CD4-positive, alpha-beta T cell (primary cell): Measurements from ENCODE around the gene TH. TPM values are rescaled to one million over a fixed set of nuclear protein-coding genes. Genes with fewer than 3 reads are reported as not detected.
A peak's percentile ranks its signal among the peaks of the same experiment; 100 is the strongest.

Source experiments
- ATAC-seq: fragments of 200-7000 bp; cut with Tn5 transposase; one replicate; pipeline ENCODE4 v1.10.0; 2022; ENCODE audit warnings: mild to moderate bottlenecking; ENCODE audit not compliant: poor library complexity
- CTCF ChIA-PET: fragments of 350-600 bp; sonication (Branson Sonifier 250); formaldehyde crosslinking; loops from one replicate; lab custom pipeline; 2021; ENCODE audit warnings: antibody characterized with exemption, inconsistent platforms; lab: Charles Lee
- POLR2A ChIA-PET: fragments of 350-600 bp; sonication (Branson Sonifier 250); formaldehyde crosslinking; loops from one replicate; lab custom pipeline; 2021; ENCODE audit warnings: antibody characterized with exemption, inconsistent platforms; lab: Charles Lee
- DNase-seq, 14 experiments: peaks; one replicate each; pipeline ENCODE4 v3.0.0-alpha.2; 2013 to 2020; ENCODE audit warnings: mixed read lengths in 2 of 14
- H3K27ac ChIP-seq, 2 donors: one replicate each; pipeline versions ENCODE4 v1.5.1 to v1.7.0; 2013; ENCODE audit warnings: low read length in 2 of 2, low read depth in 1 of 2, mild to moderate bottlenecking in 1 of 2
- H3K27me3 ChIP-seq, 2 experiments: 1 replicate in 1 of 2; 2 replicates in 1 of 2; pipeline versions ENCODE4 v1.6.1 to v1.7.0; 2013; ENCODE audit warnings: low read length in 2 of 2, control low read depth in 1 of 2, mild to moderate bottlenecking in 1 of 2, moderate library complexity in 1 of 2; ENCODE audit not compliant: insufficient read depth in 2 of 2, control insufficient read depth in 1 of 2
- H3K36me3 ChIP-seq: one replicate; pipeline ENCODE4 v1.6.1; 2013; ENCODE audit warnings: low read length, control low read depth; ENCODE audit not compliant: insufficient read depth
- H3K4me1 ChIP-seq: one replicate; pipeline ENCODE4 v1.6.1; 2013; ENCODE audit warnings: low read length, control low read depth; ENCODE audit not compliant: insufficient read depth
- H3K4me3 ChIP-seq: one replicate; pipeline ENCODE4 v1.5.1; 2013; ENCODE audit warnings: mild to moderate bottlenecking, low read length, moderate library complexity
- H3K9me3 ChIP-seq, 2 experiments: 1 replicate in 1 of 2; 2 replicates in 1 of 2; pipeline versions ENCODE4 v1.6.1 to v1.7.0; 2013; ENCODE audit warnings: low read length in 2 of 2, mild to moderate bottlenecking in 2 of 2, control low read depth in 1 of 2, moderate library complexity in 1 of 2; ENCODE audit not compliant: control insufficient read depth in 1 of 2, insufficient read depth in 1 of 2
- H3K27ac Mint-ChIP-seq: one replicate; pipeline ENCODE4 v1.8.0; 2020; ENCODE audit warnings: mixed read lengths
- H3K27me3 Mint-ChIP-seq: one replicate; pipeline ENCODE4 v1.8.0; 2021; ENCODE audit warnings: mixed read lengths
- H3K36me3 Mint-ChIP-seq: one replicate; pipeline ENCODE4 v1.8.0; 2021; ENCODE audit warnings: low read depth, mixed read lengths
- H3K4me1 Mint-ChIP-seq: one replicate; pipeline ENCODE4 v1.8.0; 2021; ENCODE audit warnings: low read depth, mixed read lengths
- H3K4me3 Mint-ChIP-seq: one replicate; pipeline ENCODE4 v1.8.0; 2020; ENCODE audit warnings: mild to moderate bottlenecking, mixed read lengths
- H3K9me3 Mint-ChIP-seq: one replicate; pipeline ENCODE4 v1.8.0; 2020; ENCODE audit warnings: mixed read lengths
- CTCF ChIP-seq: fragments of 200-600 bp; IDR thresholded peaks from one replicate; pipeline ENCODE4 v1.8.0; 2022; ENCODE audit warnings: antibody characterized with exemption, mild to moderate bottlenecking
- intact Hi-C, 2 experiments: fragments of 100-400 bp; cut with DNase I in 1 of 2; cut with micrococcal nuclease in 1 of 2; formaldehyde crosslinking; loops; one replicate each; pipeline versions ENCODE4 v1.15.1 to v1.9.0; 2023 to 2025; cut with DNase I, micrococcal nuclease
- total RNA-seq, 174 experiments: library from RNA in 2 of 174; stranded (reverse) in 2 of 174; gene quantifications; one replicate each; pipeline ENCODE4 v1.2.3 and lab custom pipeline; 2021 to 2026

The TH gene
- total RNA-seq, 2 experiments from 2014 or later = not detected

DNA sequence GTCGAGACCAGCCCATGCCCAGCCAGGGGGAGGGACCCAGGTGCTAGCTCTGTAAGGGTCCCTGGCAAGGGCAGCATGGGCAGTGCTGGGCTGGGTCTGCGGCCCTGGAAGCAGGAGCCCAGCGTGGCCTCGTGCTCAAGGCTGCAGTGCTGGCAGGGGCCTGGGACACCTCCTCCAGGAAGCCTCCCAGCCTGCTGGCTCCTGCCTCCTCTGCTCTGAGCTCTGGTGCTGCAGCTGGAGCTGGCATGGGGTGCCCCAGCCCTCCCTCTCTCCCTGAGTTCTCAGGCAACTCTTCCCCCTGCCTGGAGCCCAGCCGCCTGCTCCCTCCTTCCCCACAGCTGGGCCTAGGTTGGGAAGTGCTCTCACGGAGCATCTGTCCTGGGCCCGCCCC is 17.4 kb downstream of the TH start:
- Mint-ChIP-seq H3K36me3 (no peaks in the 10 kb centered on the region), H3K9me3 (no peaks in the 10 kb centered on the region), H3K4me1 (peaks cover 9% of the 10 kb centered on the region), H3K27me3 (peaks cover 25% of the 10 kb centered on the region), H3K4me3 (no peak overlapping the region), H3K27ac (no peak overlapping the region)
- H3K27me3 ChIP-seq = peaks cover 18 to 20% of the 10 kb centered on the region in 2 experiments
- ChIA-PET POLR2A (no interaction called here), CTCF (interaction anchor here (0.7 to 1.2 kb wide), 2 partner anchors 117 to 501 kb away, joined by 3 read pairs; no protein-coding TSS in a partner anchor)
- no peak overlapping the region for H3K4me3 ChIP-seq
- no peak for DNase-seq
- no peak for ATAC-seq
- peaks cover 10% of the 10 kb centered on the region for H3K4me1 ChIP-seq
- no peaks in the 10 kb centered on the region for H3K36me3 ChIP-seq
- no peak overlapping the region for H3K27ac ChIP-seq
- no peak for TF ChIP-seq CTCF
- intact Hi-C loops = loop anchor here in 1 of 2 experiments (5.0 kb wide), 1 partner anchor 272 kb away; no protein-coding TSS in a partner anchor
- H3K9me3 ChIP-seq = no peaks in the 10 kb centered on the region

DNA sequence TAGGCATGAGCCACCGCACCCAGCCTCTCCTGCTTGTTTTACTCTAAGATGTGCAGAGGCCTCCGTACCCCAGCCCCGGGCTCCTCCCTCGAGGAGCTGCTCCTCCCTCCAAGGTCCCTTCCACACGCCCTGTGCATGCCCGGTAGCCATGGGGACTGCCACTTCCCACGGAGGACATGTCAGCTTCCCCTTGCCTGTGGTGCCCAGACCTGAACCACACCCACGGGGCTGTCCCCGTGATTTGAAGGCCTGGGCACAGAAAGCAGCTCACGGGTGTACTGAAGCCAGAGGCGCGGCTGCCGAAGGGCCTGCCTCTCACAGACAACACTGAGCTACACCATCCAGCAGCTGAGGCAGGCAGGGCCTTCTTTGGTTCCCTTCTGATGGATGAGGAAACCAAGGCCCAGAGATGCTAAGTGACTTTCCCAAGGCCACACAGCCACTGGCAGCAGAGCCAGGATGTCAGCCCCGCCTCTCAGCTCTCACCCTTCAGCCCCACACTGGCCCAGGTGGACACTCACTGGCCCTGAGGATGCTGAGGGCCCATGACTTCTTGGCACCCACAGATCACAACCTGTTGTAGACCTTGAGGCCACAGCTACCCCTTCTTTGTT is 17.9 kb downstream of the TH start:
- Histone ChIP-seq H3K36me3 (no peaks in the 10 kb centered on the region), H3K27me3 (peaks cover 23 to 25% of the 10 kb centered on the region in 2 experiments), H3K9me3 (no peaks in the 10 kb centered on the region), H3K27ac (no peak overlapping the region), H3K4me1 (peaks cover 10% of the 10 kb centered on the region), H3K4me3 (no peak overlapping the region)
- H3K27ac Mint-ChIP-seq = no peak overlapping the region
- ChIA-PET POLR2A (no interaction called here), CTCF (interaction anchor here (0.7 to 2.5 kb wide), 3 partner anchors 116 to 501 kb away, joined by 3 to 27 read pairs (median 3); no protein-coding TSS in a partner anchor)
- H3K9me3 Mint-ChIP-seq = no peaks in the 10 kb centered on the region
- H3K4me1 Mint-ChIP-seq = peaks cover 9% of the 10 kb centered on the region
- no peaks in the 10 kb centered on the region for H3K36me3 Mint-ChIP-seq
- intact Hi-C loops = loop anchor here (2.0 to 5.0 kb wide), 2 partner anchors 271 to 501 kb away; no protein-coding TSS in a partner anchor
- DNase-seq (no peak), ATAC-seq (no peak)
- no peak for TF ChIP-seq CTCF
- H3K27me3 Mint-ChIP-seq = peaks cover 26% of the 10 kb centered on the region
- no peak overlapping the region for H3K4me3 Mint-ChIP-seq

DNA sequence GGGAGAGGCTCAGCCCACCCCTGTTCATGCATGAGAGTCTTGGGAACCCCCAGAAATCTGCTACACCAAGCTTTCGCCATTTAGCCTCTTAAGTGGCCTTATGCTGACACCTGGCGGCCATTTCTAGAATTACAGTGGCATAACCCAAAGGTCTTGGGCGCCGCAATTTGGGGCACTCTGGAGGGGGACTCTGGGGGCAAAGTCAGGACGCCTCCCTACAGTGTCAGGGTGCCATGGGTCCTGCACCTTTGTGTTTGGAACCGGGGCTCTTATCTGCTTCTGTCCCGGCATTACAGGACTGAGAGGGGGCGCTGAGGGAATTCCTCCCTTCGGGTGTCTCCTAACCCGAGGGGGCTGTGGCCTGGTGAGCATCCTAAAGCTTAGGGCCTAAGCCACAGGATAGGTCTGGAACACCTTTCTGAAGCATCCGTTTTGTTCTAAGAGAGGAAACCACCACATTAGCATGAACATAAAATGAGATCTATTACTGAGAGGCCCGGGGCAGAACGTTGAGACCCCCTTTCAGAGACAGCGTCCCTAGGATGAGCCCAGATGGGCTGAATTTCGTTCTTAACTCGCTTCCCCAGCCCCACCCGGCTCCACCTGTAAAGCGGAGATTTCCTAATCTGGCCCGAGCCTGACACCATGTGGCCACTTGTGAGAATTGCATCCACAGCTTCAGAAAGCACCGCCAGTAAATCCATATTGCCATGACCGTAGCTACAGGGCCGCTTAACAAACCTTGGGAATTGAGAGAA is 19.9 kb downstream of the TH start:
- intact Hi-C loops = loop anchor here (1.0 to 5.0 kb wide), 8 partner anchors 59 to 499 kb away; no protein-coding TSS in a partner anchor

More for the DNA sequence above, 19.9 kb downstream of the TH start:
- peak overlapping the region; percentile 6 for H3K4me3 Mint-ChIP-seq
- peaks cover 41 to 44% of the 10 kb centered on the region in 2 experiments for H3K27me3 ChIP-seq
- H3K4me1 ChIP-seq = peaks cover 10% of the 10 kb centered on the region
- peaks cover 9% of the 10 kb centered on the region for H3K4me1 Mint-ChIP-seq
- no peaks in the 10 kb centered on the region for H3K9me3 Mint-ChIP-seq
- ATAC-seq (peak; percentile 89), DNase-seq (peak; percentile 69 to 89 (median 76))
- no peaks in the 10 kb centered on the region for H3K36me3 Mint-ChIP-seq
- ChIA-PET CTCF (interaction anchor here (0.6 to 2.6 kb wide), 26 partner anchors 10 to 564 kb away, joined by 3 to 53 read pairs (median 4); partner anchors contain the start of gene CTSD), POLR2A (interaction anchor here (0.6 to 1.3 kb wide), 4 partner anchors 114 to 499 kb away, joined by 3 to 4 read pairs (median 4); partner anchors contain the start of gene TSSC4)
- peak; percentile 78 for TF ChIP-seq CTCF
- H3K27me3 Mint-ChIP-seq = peaks cover 42% of the 10 kb centered on the region
- peak overlapping the region; percentile 8 for H3K4me3 ChIP-seq
- H3K27ac Mint-ChIP-seq = no peak overlapping the region
- H3K27ac ChIP-seq = no peak overlapping the region
- H3K36me3 ChIP-seq = no peaks in the 10 kb centered on the region
- peaks cover 0 to 6% of the 10 kb centered on the region in 2 experiments for H3K9me3 ChIP-seq
